Ectodermal cell (in vitro differentiated cells): ENCODE measurements around the gene POLR2L.
A peak's percentile ranks its signal among the peaks of the same experiment; 100 is the strongest.

ENCODE experiments used
- H3K27ac ChIP-seq: 2 replicates; pipeline ENCODE4 v1.7.0; 2013; ENCODE audit warnings: mild to moderate bottlenecking, low read depth, low read length; ENCODE audit not compliant: insufficient read depth, poor library complexity, severe bottlenecking
- H3K27me3 ChIP-seq: 2 replicates; pipeline ENCODE4 v1.7.0; 2013; ENCODE audit warnings: mild to moderate bottlenecking, low read length; ENCODE audit not compliant: insufficient read depth, control insufficient read depth, poor library complexity, severe bottlenecking
- H3K36me3 ChIP-seq: one replicate; pipeline ENCODE4 v1.7.0; 2013; ENCODE audit warnings: low read length; ENCODE audit not compliant: control insufficient read depth, insufficient read depth
- H3K4me1 ChIP-seq: one replicate; pipeline ENCODE4 v1.7.0; 2013; ENCODE audit warnings: low read length; ENCODE audit not compliant: control insufficient read depth, insufficient read depth
- H3K4me3 ChIP-seq: 2 replicates; pipeline ENCODE4 v1.7.0; 2013; ENCODE audit warnings: low read depth, low read length, control low read depth; ENCODE audit not compliant: insufficient read depth
- H3K9me3 ChIP-seq: 2 replicates; pipeline ENCODE4 v1.7.0; 2013; ENCODE audit warnings: mild to moderate bottlenecking, low read length, moderate library complexity; ENCODE audit not compliant: control insufficient read depth
- WGBS, 2 experiments: methylation state at CpG; one replicate each; pipeline ENCODE4 v1.1.7; 2013; ENCODE audit warnings: missing lambda C conversion rate in 2 of 2; 5-methylcytosine and 5-hydroxymethylcytosine counted together

Gene POLR2L

DNA sequence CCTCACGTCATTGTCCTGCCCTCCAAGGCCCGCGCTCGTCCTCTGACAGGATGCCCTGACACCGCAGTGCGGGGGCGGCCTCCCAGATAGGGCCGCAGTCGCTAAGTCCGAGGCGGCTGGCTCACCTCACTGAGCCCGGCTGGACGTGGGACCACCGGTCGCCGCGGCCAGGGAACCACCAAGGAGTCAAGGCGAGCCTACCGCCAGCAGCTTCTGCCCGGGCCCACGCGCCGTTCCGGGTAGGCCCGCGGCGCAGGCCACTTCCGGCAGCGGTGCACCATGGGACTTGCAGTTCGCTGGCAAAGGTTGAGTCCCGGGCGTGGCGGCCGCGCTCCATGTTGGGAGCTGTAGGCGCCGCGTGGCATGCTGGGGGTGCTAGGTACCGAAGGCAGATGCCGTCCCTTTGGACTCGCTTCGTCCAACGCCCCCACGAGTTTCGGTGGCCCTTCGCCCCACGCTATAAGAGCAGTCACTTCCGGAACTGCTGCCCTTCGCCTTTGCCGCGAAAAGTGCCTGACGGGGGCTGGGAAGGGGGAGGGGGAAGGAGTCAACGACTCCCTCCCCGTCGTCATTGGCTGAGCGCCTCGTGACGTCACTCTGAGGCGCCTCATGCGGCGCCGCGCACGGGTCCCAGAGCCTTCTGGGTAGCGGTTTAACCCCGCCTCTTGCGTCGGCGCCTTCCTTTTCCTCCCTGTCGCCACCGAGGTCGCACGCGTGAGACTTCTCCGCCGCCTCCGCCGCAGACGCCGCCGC is 32.9 kb downstream of the POLR2L start, which contains the start of gene RPLP2:
RPLP2 (plus strand) TSS at position 681 of the 753 bp plus-strand sequence. CDS start 268 bp downstream, outside the sequence.
- H3K4me1 ChIP-seq, result peaks cover 18% of the 10 kb centered on the region
- peak within 1 kb of the TSS; percentile 98 for H3K4me3 ChIP-seq
- peak within 1 kb of the TSS; percentile 94 for H3K27ac ChIP-seq
- H3K9me3 ChIP-seq, result no peaks in the 10 kb centered on the region
- 0% methylated on average over 81 of the region's 81 CpGs for WGBS, 2 experiments
- no peaks in the 10 kb centered on the region for H3K27me3 ChIP-seq
- H3K36me3 ChIP-seq, result peaks cover 26% of the 10 kb centered on the region

DNA sequence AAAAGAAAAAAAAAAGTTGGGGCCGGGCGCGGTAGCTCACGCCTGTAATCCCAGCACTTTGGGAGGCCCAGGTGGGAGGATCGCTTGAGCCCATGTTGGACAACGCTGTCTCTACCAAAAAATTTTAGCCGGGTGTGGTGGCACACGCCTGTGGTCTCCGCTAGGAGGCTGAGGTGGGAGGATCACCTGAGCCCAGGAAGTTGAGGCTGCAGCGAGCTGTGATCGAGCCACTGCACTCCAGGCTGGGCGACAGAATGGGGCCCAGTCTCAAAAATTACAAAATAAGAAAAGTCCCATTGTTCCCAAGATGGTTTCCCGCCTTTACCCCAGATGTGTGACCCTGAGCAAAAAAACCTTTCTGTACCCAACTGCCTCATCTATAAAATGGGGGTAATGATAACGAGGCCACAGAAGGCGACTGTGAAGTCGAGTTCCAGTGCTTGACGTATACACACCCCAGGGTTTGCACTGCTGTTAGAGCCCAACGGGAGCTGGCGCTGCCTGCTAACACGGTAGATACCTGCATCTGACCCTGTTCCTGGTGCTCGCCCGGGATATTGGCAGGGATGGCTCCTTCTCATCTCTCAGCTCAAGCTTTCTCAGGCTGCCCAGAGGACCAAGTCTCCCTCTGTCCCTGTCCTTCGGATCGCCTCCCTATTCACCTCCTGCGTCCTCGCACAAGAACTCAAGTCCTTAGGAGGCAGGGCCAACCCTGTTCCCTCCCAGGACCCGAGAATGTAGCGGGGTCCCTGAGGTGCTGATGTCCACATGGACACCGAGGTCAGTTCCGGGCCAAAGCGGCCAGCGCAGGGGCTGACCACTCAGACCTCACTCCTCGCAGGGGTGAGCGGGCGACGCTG is 33.7 kb downstream of the POLR2L start:
- H3K27me3 ChIP-seq, result no peaks in the 10 kb centered on the region
- H3K36me3 ChIP-seq, result peaks cover 23% of the 10 kb centered on the region
- 37% methylated on average over 36 of the region's 36 CpGs for WGBS, 2 experiments
- H3K4me3 ChIP-seq, result peak overlapping the region; percentile 98
- peak overlapping the region; percentile 94 for H3K27ac ChIP-seq
- H3K4me1 ChIP-seq, result peaks cover 23% of the 10 kb centered on the region
- no peaks in the 10 kb centered on the region for H3K9me3 ChIP-seq

GRCh38 chr11:804599-804964 is 37.7 kb downstream of the POLR2L start:
- peaks cover 8% of the 10 kb centered on the region for H3K36me3 ChIP-seq
- peak overlapping the region; percentile 64 for H3K4me3 ChIP-seq
- H3K27ac ChIP-seq, result no peak overlapping the region
- WGBS, 2 experiments, result 37 to 39% methylated on average over 18 of the region's 18 CpGs
- H3K9me3 ChIP-seq, result no peaks in the 10 kb centered on the region
- no peaks in the 10 kb centered on the region for H3K27me3 ChIP-seq
- peaks cover 8% of the 10 kb centered on the region for H3K4me1 ChIP-seq

DNA sequence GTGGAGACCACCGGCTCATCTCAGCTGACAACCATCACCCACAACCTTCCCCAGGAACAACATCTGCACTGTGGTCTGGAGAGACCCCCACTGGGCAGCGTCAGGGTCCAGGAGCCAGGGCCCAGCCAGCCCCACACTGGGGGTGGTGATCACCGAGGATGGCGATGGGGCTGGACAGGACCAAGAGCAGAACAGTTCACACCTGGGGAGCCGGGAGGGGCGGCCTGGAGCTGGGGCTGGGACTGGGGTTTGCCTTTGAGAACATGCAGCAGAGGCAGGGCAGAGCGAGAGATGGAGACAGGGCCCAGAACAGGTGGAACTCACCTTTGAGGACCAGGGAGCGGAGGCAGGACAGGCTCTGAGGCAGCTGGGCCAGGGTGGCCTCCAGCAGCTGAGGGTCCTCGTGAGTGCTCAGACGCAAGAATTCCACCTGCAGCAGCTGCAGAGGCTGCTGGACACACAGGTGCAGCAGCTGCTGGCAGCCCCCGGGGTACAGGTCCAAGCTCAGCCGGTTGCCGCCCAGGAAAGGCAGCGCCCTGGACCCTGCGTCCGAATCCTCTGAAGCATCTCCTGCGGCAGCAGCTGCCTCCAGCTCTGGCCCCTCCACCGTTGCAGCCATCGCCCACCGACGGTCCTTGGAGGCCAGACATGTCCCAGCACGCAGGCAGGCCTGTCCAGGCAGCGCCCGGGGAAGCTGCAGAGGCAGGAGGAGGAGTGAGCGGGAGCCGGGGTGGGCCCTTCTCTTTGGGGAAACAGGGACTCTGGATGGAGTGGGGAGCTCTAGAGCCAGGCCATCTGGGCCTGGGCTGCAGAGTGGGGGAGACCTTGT is 38.3 kb downstream of the POLR2L start:
- peak overlapping the region; percentile 64 for H3K4me3 ChIP-seq

DNA sequence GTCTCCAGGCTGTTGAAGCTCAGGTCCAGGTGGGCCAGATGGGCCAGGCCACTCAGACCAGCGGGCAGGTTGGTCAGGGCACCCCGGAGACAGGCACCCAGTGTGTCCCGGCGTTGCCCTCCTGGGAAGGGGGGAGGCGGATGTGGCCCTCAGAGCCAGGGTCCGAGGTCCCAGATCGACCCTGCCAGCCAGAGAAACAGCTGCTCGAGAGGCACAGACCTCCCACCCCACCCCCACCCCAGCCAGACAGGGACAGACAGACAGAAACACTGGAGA is 38.9 kb downstream of the POLR2L start:
- no peaks in the 10 kb centered on the region for H3K27me3 ChIP-seq
- 86 to 91% methylated on average over 8 of the region's 8 CpGs for WGBS, 2 experiments
- no peaks in the 10 kb centered on the region for H3K9me3 ChIP-seq
- H3K4me3 ChIP-seq, result no peak overlapping the region
- H3K4me1 ChIP-seq, result peaks cover 8% of the 10 kb centered on the region
- no peak overlapping the region for H3K27ac ChIP-seq
- peaks cover 8% of the 10 kb centered on the region for H3K36me3 ChIP-seq

More for the DNA sequence above, 38.3 kb downstream of the POLR2L start:
- Histone ChIP-seq H3K27ac (no peak overlapping the region), H3K36me3 (peaks cover 8% of the 10 kb centered on the region), H3K4me1 (peaks cover 8% of the 10 kb centered on the region), H3K9me3 (no peaks in the 10 kb centered on the region), H3K27me3 (no peaks in the 10 kb centered on the region)
- WGBS, 2 experiments, result 80 to 81% methylated on average over 26 of the region's 26 CpGs

DNA sequence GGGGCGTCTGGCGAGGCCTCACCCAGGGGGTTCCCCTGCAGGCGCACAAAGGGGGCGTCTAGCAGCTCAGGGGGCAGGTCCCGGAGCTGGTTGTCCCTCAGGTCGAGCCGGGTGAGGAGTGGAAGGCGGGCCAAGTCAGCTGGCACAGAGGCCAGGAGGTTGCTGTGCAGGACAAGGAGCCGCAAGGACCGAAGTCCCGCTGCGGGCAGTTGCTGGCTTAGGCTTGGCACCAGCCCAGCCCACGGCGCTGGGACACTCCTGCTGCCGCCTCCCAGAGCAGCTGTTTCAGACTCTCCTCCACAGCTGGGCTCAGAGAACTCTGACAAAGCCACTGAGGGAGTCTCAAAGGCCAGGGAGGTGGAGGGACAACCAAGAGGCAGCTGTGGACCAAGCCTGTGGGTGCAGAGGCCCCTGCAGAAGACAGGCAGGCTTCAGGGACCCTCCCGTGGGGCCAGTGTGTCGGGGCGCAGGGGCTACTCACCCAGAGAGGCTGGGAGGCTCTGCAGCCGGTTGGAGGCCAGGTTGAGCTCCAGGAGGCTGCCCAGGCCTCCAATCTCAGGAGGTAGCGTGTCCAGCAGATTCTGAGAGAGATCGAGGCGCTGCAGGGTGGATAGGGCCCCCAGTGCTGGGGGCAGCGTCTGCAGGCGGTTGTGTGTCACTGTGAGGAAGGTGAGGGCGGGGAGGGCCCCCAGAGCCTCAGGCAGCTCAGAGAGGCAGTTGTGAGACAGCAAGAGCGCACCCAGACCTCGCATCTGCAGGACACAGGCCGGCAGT is 39.4 kb downstream of the POLR2L start:
- WGBS, 2 experiments, result 96% methylated on average over 28 of the region's 28 CpGs
- peaks cover 8% of the 10 kb centered on the region for H3K4me1 ChIP-seq
- peaks cover 8% of the 10 kb centered on the region for H3K36me3 ChIP-seq
- no peak overlapping the region for H3K27ac ChIP-seq
- no peak overlapping the region for H3K4me3 ChIP-seq
- no peaks in the 10 kb centered on the region for H3K9me3 ChIP-seq
- no peaks in the 10 kb centered on the region for H3K27me3 ChIP-seq

DNA sequence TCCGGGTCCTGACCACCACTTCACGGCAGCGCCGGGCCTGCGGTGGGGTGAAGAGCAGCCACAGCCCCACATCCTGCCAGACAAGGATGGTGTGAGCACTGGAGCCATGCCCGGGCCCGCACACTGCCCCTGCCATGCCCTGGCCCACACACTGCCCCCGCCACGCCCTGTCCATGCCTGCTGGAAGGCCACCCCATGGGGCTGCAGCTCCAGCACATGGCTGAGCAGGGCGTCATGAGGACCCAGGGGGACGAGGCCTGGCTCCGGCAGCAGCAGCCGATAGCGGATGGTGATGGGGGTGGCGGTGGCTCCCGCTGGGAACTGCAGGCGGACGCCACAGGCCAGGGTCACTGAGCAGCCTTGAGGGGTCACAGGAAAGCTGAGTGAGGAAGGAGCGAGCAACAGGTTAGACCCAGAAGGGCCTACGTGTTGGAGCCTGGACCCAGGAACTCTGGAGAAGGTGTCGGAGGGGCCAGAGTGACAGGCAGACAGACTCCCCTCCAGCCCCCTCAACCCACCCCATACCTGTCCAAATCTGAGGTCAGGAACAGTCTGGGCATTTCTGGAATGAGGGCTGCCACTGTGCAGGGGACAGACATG is 40.2 kb downstream of the POLR2L start:
- WGBS, 2 experiments, result 95 to 97% methylated on average over 21 of the region's 21 CpGs
- H3K4me3 ChIP-seq, result no peak overlapping the region
- peaks cover 8% of the 10 kb centered on the region for H3K36me3 ChIP-seq
- H3K4me1 ChIP-seq, result peaks cover 8% of the 10 kb centered on the region
- H3K9me3 ChIP-seq, result no peaks in the 10 kb centered on the region
- H3K27me3 ChIP-seq, result no peaks in the 10 kb centered on the region
- H3K27ac ChIP-seq, result no peak overlapping the region

GRCh38 chr11:801097-801780 is 41.1 kb downstream of the POLR2L start:
- WGBS, 2 experiments, result 95 to 96% methylated on average over 20 of the region's 20 CpGs
- Histone ChIP-seq H3K4me1 (peaks cover 15% of the 10 kb centered on the region), H3K27me3 (no peaks in the 10 kb centered on the region), H3K27ac (no peak overlapping the region), H3K4me3 (no peak overlapping the region), H3K36me3 (peaks cover 8% of the 10 kb centered on the region), H3K9me3 (no peaks in the 10 kb centered on the region)

- Histone ChIP-seq H3K27me3 (no peaks in the 10 kb centered on the region), H3K36me3 (peaks cover 8% of the 10 kb centered on the region), H3K9me3 (no peaks in the 10 kb centered on the region), H3K4me3 (no peak overlapping the region), H3K27ac (no peak overlapping the region), H3K4me1 (peaks cover 20% of the 10 kb centered on the region)
- WGBS, 2 experiments, result 96% methylated on average over 30 of the region's 30 CpGs
Observed at GRCh38 chr11:800473-800872, 41.9 kb downstream of the POLR2L start.
